GM21825 (cell line): ENCODE results near the gene STOM.
"Not testable (repeated sequence)": the region's sequence is repeated elsewhere in the genome, so short reads cannot be mapped to it uniquely, and the experiment has no call there.

Experiments used
- ATAC-seq: cut with Tn5 transposase; IDR thresholded peaks from one replicate; pipeline ENCODE4 v1.9.1; 2021; ENCODE audit warnings: mild to moderate bottlenecking, moderate library complexity; ENCODE audit not compliant: unreplicated experiment

Gene STOM

GRCh38 chr9:121303456-121304451 lies 66.3 kb downstream of the STOM start:
- no peak for ATAC-seq

DNA sequence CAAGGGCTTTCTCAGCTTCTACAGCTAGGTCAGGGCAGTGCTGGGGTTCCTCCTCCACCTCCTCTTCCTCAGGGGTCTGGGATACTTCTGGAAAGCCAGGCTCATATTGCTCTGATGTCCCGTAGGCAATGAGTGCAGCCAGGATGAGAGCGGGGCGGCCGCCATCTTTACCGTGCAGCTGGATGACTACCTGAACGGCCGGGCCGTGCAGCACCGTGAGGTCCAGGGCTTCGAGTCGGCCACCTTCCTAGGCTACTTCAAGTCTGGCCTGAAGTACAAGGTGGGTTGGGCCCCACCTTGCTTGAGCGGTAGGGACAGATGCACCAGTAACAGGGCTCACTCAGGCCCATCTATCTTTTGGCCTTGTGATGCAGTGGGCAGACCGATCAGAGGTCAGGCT lies 67.3 kb downstream of the STOM start:
- ATAC-seq = no peak

DNA sequence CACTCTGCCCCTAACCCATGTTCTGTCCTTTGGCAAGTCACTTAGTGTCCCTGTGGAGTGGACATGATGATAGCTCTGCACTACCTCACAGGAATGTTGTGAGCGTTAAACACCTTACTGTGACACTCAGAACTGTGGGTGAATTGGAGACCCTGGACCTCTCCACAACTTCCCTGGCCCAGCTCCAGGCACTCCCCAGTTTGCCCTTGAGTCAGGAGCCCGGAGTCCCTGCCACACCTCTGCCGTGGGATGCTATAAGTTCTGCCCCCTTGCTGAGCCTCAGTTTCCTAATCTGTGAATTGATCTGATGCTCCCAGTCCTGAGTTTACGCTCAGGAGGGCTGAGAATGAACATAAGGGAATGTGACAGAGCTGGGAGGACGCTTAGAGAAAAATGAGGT lies 67.7 kb downstream of the STOM start:
- ATAC-seq = no peak

GRCh38 chr9:121301881-121302286 lies 68.2 kb downstream of the STOM start:
- no peak for ATAC-seq

- ATAC-seq = no peak
These were observed 69.5 kb downstream of the STOM start for GRCh38 chr9:121300283-121301119.

GRCh38 chr9:121299467-121300282 lies 70.4 kb downstream of the STOM start:
- ATAC-seq = no peak

DNA sequence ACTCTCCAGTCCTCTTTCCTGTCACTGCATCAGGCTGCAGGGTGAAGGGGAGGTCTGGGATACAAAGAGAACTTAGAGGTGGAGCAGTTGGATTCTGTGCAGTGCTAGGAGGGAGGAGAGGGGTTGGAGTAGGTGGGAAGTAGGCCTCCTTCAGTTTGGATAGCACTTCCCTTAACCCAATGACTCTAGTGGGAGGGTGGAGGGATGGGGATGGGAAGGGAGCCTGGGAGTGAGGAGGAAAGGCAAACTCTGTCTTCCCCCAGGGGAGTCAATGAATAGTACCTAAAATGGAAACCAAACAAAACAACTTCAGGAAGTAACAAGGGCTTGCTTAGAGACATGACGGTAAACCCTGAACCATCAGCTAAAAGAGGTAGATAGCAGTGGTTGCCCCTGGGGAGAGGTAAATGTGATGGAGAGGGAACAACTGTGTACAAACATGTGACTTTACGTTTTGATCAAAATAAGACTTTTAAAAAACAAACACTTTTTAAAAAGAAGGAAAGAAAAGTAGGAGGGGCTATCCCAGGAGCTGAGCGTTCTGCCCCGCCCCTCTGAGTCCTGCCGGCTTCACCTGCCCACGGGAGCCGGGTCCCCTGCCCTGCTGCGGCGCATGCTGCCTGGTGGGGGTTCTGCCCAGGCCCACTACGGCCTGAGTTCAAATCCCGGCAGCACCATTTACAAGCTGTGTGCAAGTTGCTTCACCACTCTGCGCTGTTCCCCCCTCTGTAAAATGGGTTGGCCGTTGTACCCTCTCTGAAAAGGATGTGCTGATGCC lies 71.2 kb downstream of the STOM start:
- ATAC-seq = no peak

- ATAC-seq = no peak
These were observed 72.0 kb downstream of the STOM start for GRCh38 chr9:121298016-121298538.

GRCh38 chr9:121297389-121297788 lies 72.7 kb downstream of the STOM start:
- ATAC-seq = no peak

DNA sequence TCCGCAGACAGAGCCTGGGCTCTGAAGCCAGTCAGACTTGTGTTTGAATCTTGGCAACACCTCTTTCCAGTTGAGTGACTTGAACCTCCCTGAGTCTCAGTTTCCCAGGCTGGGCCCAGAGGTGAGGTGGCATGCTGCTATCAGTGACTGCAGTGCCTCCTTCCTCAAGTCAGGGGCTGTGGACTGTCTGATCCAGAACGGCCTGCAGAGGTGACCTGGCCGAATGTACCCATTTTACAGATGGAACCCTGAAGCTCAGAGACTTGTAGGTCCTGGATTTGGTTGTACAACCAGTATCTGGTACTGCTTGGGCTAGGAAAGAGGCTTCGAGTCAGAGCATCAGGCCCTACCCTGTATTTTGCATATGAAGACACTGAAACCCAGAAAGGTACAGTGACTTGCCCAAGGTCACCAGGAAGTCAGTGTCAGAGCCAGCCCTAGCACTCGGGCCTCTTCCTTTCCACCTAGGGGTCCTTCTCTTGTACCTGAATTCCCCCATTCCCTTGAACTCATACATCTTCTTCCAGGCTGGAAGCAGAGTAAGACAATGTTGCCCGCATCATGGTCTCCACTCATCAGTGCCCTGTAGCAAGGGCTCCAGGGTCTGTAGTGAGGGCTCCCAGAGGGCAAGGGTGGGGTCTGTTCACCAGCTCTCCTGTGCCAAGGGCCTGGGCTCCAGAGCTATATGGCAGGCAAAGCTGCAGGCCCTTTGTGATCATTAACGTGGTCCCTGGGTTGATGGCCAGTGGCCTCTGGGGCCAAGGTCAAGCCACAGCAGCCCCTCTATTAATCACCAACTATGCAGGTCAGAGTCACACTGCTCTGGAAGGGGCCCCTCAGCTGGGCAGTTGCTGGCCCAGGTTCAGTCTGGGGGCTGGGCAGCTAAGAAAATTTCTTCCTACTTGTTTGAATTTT lies 73.6 kb downstream of the STOM start:
- ATAC-seq = no peak

DNA sequence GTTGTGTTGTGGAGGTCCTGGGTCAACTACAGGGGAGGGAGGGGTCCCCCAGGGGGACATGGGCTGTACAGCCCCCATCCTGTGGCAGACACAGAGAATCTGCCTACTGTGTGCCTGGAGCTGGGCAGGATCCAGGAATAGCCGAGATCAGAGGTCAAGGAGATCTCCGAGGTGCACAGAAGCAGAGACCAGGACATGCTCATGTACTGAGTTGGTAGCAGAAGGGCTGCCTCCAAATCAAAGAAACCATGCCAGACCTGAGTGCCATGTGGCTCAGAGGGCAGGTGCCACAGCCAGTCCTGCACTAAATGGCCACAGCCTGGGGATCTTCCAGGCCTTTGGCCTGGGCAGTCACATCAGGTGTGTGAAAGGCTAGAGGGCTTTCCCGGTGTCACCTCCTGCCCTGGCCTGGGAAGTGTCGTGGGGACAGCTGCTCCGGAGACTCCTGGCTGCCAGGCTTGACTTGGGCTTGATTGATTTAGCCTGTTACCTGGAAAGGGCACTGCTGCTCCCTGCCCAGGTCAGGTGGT lies 74.3 kb downstream of the STOM start:
- ATAC-seq = no peak

GRCh38 chr9:121294866-121295661 lies 75.0 kb downstream of the STOM start:
- ATAC-seq = no peak

DNA sequence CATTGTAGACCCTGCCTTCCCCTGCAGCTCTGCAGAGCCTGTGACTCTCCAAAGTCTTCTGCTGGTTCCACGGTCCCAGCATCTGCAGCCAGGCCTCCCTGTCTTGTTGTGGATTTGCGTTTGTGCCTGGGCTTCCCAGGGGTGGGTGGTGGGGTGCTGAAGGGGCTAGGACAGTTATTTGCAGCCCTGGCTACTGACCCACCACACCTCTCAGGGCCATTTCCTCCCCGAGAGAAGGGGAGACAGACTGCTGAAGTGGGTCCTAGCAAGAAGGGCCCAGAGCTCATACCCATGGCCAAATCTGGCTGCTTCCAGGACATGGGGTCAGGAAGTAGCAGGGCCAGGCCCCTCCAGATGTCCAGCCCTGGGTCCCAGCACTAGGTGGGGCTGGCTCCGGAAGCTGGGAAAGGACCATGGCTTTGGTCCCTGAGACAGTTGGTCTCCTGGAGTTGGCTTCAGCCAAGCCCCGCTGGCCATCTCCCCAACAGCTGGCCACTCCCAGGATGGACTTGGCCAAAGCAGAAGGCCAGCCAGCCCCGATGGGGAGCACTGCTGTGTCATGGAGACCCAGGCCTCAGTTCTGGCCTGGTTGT lies 75.8 kb downstream of the STOM start:
- ATAC-seq = no peak

DNA sequence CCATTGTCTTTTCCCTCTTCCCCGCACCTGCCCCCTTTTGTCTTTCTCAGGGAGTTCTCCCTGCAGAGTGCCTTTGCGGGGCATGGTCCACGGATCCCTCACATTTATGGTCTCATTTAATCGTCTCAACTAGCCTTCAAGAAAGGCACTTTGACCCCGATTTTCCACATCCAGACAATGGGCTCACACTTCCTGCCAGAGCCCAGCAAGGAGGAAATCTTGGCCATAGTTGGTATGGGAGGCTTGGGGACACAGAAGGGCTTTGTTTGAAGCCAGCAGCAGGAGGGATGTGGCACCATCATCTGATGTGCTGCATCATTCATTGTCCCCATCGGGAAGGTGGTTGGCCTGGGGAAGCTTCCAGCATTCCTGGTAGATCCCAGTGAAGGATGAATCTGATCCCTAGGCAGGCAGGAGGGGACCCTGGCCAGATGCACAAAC lies 77.2 kb downstream of the STOM start:
- ATAC-seq = no peak

DNA sequence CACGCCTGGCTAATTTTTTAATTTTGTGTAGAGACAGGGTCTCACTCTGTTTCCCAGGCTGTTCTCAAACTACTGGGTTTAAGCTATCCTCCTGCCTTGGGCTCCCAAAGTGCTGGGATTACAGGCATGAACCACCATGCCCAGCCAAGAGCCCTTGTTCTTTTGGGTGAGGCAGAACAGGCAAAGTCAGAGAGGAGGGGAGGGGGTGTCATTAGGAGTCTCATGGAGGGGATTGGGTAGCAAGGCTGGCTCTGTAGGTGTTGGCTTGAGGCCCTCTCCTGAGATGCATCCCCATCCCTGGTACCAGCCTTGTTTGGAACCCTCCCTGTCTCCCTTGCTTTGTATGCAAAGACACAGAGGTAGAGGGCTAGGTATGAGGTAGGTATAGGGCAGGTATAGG lies 78.0 kb downstream of the STOM start:
- no peak for ATAC-seq

GRCh38 chr9:121291536-121291935 lies 78.5 kb downstream of the STOM start:
- ATAC-seq = not testable (repeated sequence)

GRCh38 chr9:121289772-121290370 lies 80.2 kb downstream of the STOM start:
- ATAC-seq = no peak
